H9 (cell line): ENCODE data around the gene COL8A1. TPM values are rescaled to one million over a fixed set of nuclear protein-coding genes. Genes with fewer than 3 reads are reported as not detected.

Experiments used
- DNase-seq: peaks from one replicate; pipeline ENCODE4 v3.0.0-alpha.2; 2017
- H2AFZ ChIP-seq: one replicate; pipeline ENCODE4 v1.6.1; 2013; ENCODE audit warnings: mild to moderate bottlenecking, low read length, control low read depth, moderate library complexity
- H2AK5ac ChIP-seq: 2 replicates; pipeline ENCODE4 v1.6.1; 2013; ENCODE audit warnings: low read length, control low read depth, mixed read lengths; ENCODE audit not compliant: insufficient read length
- H2BK120ac ChIP-seq: one replicate; pipeline ENCODE4 v1.6.1; 2013; ENCODE audit warnings: low read depth, mild to moderate bottlenecking, low read length, control low read depth, inconsistent platforms; ENCODE audit not compliant: poor library complexity, severe bottlenecking
- H2BK12ac ChIP-seq: 2 replicates; pipeline ENCODE4 v1.6.1; 2013; ENCODE audit warnings: low read length, control low read depth, mixed read lengths, low read depth; ENCODE audit not compliant: insufficient read length
- H2BK15ac ChIP-seq: 2 replicates; pipeline ENCODE4 v1.6.1; 2013; ENCODE audit warnings: low read depth, low read length, control low read depth
- H2BK20ac ChIP-seq: one replicate; pipeline ENCODE4 v1.6.1; 2013; ENCODE audit warnings: low read depth, mild to moderate bottlenecking, low read length, control low read depth, inconsistent platforms; ENCODE audit not compliant: poor library complexity, severe bottlenecking
- H2BK5ac ChIP-seq: 2 replicates; pipeline ENCODE4 v1.6.1; 2013; ENCODE audit warnings: low read length, control low read depth, mixed read lengths; ENCODE audit not compliant: insufficient read length
- H3K14ac ChIP-seq: 2 replicates; pipeline ENCODE4 v1.6.1; 2013; ENCODE audit warnings: low read length, control low read depth; ENCODE audit not compliant: insufficient read depth
- H3K18ac ChIP-seq: 2 replicates; pipeline ENCODE4 v1.6.1; 2013; ENCODE audit warnings: low read depth, mild to moderate bottlenecking, mixed read lengths, low read length, control low read depth; ENCODE audit not compliant: insufficient read length
- H3K23ac ChIP-seq: 2 replicates; pipeline ENCODE4 v1.6.1; 2013; ENCODE audit warnings: low read length, control low read depth, mixed read lengths, low read depth; ENCODE audit not compliant: insufficient read length
- H3K23me2 ChIP-seq: 2 replicates; pipeline ENCODE4 v1.6.1; 2013; ENCODE audit warnings: low read depth, mild to moderate bottlenecking, mixed read lengths, low read length, control low read depth; ENCODE audit not compliant: insufficient read length, poor library complexity, severe bottlenecking
- H3K27ac ChIP-seq: 2 replicates; pipeline ENCODE4 v1.5.1; 2013; ENCODE audit warnings: low read length, control low read depth, mixed read lengths, low read depth; ENCODE audit not compliant: insufficient read length
- H3K27me3 ChIP-seq: 2 replicates; pipeline ENCODE4 v1.6.1; 2013; ENCODE audit warnings: low read length, control low read depth, inconsistent platforms; ENCODE audit not compliant: insufficient read depth
- H3K4ac ChIP-seq: 2 replicates; pipeline ENCODE4 v1.6.1; 2013; ENCODE audit warnings: low read depth, mild to moderate bottlenecking, control low read depth, inconsistent platforms, low read length, moderate library complexity
- H3K4me1 ChIP-seq: 2 replicates; pipeline ENCODE4 v1.6.1; 2013; ENCODE audit warnings: low read length, control low read depth, inconsistent platforms; ENCODE audit not compliant: insufficient read depth
- H3K4me2 ChIP-seq: 2 replicates; pipeline ENCODE4 v1.6.1; 2013; ENCODE audit warnings: low read length, control low read depth, mixed read lengths; ENCODE audit not compliant: insufficient read length, insufficient read depth
- H3K56ac ChIP-seq: 2 replicates; pipeline ENCODE4 v1.6.1; 2013; ENCODE audit warnings: low read depth, mild to moderate bottlenecking, mixed read lengths, low read length, control low read depth; ENCODE audit not compliant: insufficient read length
- H3K79me1 ChIP-seq: 2 replicates; pipeline ENCODE4 v1.6.1; 2013; ENCODE audit warnings: low read depth, mild to moderate bottlenecking, moderate library complexity, low read length, control low read depth, inconsistent platforms; ENCODE audit not compliant: insufficient read depth, poor library complexity, severe bottlenecking
- H3K79me2 ChIP-seq: 2 replicates; pipeline ENCODE4 v1.6.1; 2013; ENCODE audit warnings: low read length, control low read depth, inconsistent platforms; ENCODE audit not compliant: insufficient read depth
- H3K9ac ChIP-seq: 2 replicates; pipeline ENCODE4 v1.6.1; 2013; ENCODE audit warnings: low read length, control low read depth, mixed read lengths; ENCODE audit not compliant: insufficient read length; ENCODE audit errors: extremely low read depth
- H3K9me3 ChIP-seq: one replicate; pipeline ENCODE4 v1.6.1; 2013; ENCODE audit warnings: low read depth, low read length, inconsistent platforms; ENCODE audit not compliant: control insufficient read depth
- H3T11ph ChIP-seq: one replicate; pipeline ENCODE4 v1.6.1; 2013; ENCODE audit warnings: mild to moderate bottlenecking, low read length, control low read depth, inconsistent platforms
- H4K20me1 ChIP-seq: one replicate; pipeline ENCODE4 v1.6.1; 2013; ENCODE audit not compliant: control insufficient read depth, insufficient read length, insufficient read depth
- H4K5ac ChIP-seq: 2 replicates; pipeline ENCODE4 v1.6.1; 2013; ENCODE audit warnings: low read depth, mild to moderate bottlenecking, mixed read lengths, low read length, control low read depth; ENCODE audit not compliant: insufficient read length
- H4K8ac ChIP-seq: replicated peaks from 2 replicates; pipeline ENCODE4 v1.6.1; 2013; ENCODE audit warnings: low read length, control low read depth, mixed read lengths, low read depth; ENCODE audit not compliant: insufficient read length
- H4K91ac ChIP-seq: 2 replicates; pipeline ENCODE4 v1.6.1; 2013; ENCODE audit warnings: low read depth, mild to moderate bottlenecking, moderate library complexity, mixed read lengths, low read length, control low read depth; ENCODE audit not compliant: insufficient read length
- H3K27ac Mint-ChIP-seq, 3 experiments: 2 replicates in 2 of 3; 3 replicates in 1 of 3; pipeline ENCODE4 v1.8.0; 2020 to 2021; ENCODE audit warnings: mixed read lengths in 3 of 3, mild to moderate bottlenecking in 1 of 3, moderate library complexity in 1 of 3
- H3K27me3 Mint-ChIP-seq: 2 replicates; pipeline ENCODE4 v1.8.0; 2021; ENCODE audit warnings: low read depth, mild to moderate bottlenecking, moderate library complexity, mixed read lengths
- H3K36me3 Mint-ChIP-seq, 3 experiments: 2 replicates in 2 of 3; 3 replicates in 1 of 3; pipeline ENCODE4 v1.8.0; 2020 to 2021; ENCODE audit warnings: low read depth in 3 of 3, mixed read lengths in 3 of 3; ENCODE audit not compliant: insufficient read depth in 1 of 3
- H3K4me1 Mint-ChIP-seq, 2 experiments: 2 replicates each; pipeline ENCODE4 v1.8.0; 2020; ENCODE audit warnings: mixed read lengths in 2 of 2
- H3K4me3 Mint-ChIP-seq, 2 experiments: 2 replicates in 1 of 2; 3 replicates in 1 of 2; pipeline ENCODE4 v1.8.0; 2020 to 2021; ENCODE audit warnings: mild to moderate bottlenecking in 2 of 2, mixed read lengths in 2 of 2, moderate library complexity in 1 of 2
- H3K9me3 Mint-ChIP-seq, 2 experiments: 2 replicates in 1 of 2; 3 replicates in 1 of 2; pipeline ENCODE4 v1.8.0; 2020; ENCODE audit warnings: mild to moderate bottlenecking in 2 of 2, mixed read lengths in 2 of 2, moderate library complexity in 1 of 2
- WGBS: extraction: QIAGEN DNeasy Blood & Tissue Kit; methylation state at CpG from one replicate; pipeline ENCODE4 v1.1.7; 2013; ENCODE audit warnings: missing lambda C conversion rate, low lambda C conversion rate, mixed read lengths; ENCODE audit not compliant: insufficient read length; ENCODE audit errors: extremely low coverage; 5-methylcytosine and 5-hydroxymethylcytosine counted together
- total RNA-seq: library from RNA; stranded (reverse); gene quantifications from 2 replicates; pipeline ENCODE4 v1.2.1, GENCODE V29; 2021
- TF ChIP-seq, protein P1 (sequence below): fragments of 200-600 bp; sonication (generic); conservative IDR thresholded peaks from 3 replicates; pipeline ENCODE4 v1.8.0; 2021; ENCODE audit warnings: antibody characterized with exemption, mild to moderate bottlenecking

The COL8A1 gene
- total RNA-seq, 1 experiment from 2014 or later, result 0.17 TPM

DNA sequence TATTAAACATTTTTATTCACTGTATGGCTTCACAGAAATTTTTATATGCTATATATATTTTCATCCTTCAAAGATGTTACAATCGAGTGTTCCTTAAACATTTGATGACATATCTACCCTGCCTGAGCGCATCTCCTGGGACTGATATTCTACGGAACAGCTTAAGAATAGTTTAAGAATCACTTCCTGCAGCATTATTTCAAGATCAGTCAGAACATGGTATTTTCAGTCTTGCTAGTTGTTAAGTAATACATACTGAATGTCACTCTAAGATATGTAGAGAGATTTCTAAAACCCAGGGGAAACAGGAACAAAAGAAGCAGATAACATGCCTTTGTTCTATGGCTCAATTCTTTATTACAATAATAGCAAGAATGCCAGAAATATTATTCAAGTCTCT lies 8.7 kb downstream of the COL8A1 start:
- no peak overlapping the region for H3K4me2 ChIP-seq
- peaks cover 6 to 9% of the 10 kb centered on the region in 2 experiments for H3K4me1 Mint-ChIP-seq

More for the DNA sequence above, 8.7 kb downstream of the COL8A1 start:
- H3K9ac ChIP-seq, result no peak overlapping the region
- Mint-ChIP-seq H3K36me3 (no peaks in the 10 kb centered on the region), H3K9me3 (no peaks in the 10 kb centered on the region), H3K4me3 (no peak overlapping the region), H3K27me3 (no peaks in the 10 kb centered on the region), H3K27ac (no peak overlapping the region)
- H4K8ac ChIP-seq, result no peak overlapping the region
- H3K23me2 ChIP-seq, result no peaks in the 10 kb centered on the region
- H2BK20ac ChIP-seq, result no peak overlapping the region
- no peak overlapping the region for H2BK15ac ChIP-seq
- no peak overlapping the region for H2AK5ac ChIP-seq
- no peaks in the 10 kb centered on the region; the same call in 1 of the 2 replicates for H3K4me1 ChIP-seq
- no peak overlapping the region for H3K27ac ChIP-seq
- H4K91ac ChIP-seq, result no peak overlapping the region
- no peak overlapping the region for H3T11ph ChIP-seq
- H2BK120ac ChIP-seq, result no peak overlapping the region
- no peak overlapping the region for H3K56ac ChIP-seq
- no peaks in the 10 kb centered on the region for H3K79me2 ChIP-seq
- TF ChIP-seq, protein P1, sequence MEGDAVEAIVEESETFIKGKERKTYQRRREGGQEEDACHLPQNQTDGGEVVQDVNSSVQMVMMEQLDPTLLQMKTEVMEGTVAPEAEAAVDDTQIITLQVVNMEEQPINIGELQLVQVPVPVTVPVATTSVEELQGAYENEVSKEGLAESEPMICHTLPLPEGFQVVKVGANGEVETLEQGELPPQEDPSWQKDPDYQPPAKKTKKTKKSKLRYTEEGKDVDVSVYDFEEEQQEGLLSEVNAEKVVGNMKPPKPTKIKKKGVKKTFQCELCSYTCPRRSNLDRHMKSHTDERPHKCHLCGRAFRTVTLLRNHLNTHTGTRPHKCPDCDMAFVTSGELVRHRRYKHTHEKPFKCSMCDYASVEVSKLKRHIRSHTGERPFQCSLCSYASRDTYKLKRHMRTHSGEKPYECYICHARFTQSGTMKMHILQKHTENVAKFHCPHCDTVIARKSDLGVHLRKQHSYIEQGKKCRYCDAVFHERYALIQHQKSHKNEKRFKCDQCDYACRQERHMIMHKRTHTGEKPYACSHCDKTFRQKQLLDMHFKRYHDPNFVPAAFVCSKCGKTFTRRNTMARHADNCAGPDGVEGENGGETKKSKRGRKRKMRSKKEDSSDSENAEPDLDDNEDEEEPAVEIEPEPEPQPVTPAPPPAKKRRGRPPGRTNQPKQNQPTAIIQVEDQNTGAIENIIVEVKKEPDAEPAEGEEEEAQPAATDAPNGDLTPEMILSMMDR, result no peak
- no peak overlapping the region for H2AFZ ChIP-seq
- H3K18ac ChIP-seq, result no peak overlapping the region
- H3K79me1 ChIP-seq, result no peaks in the 10 kb centered on the region
- H3K14ac ChIP-seq, result no peak overlapping the region
- no peaks in the 10 kb centered on the region for H3K9me3 ChIP-seq
- no peak overlapping the region for H4K5ac ChIP-seq
- no peaks in the 10 kb centered on the region for H4K20me1 ChIP-seq
- DNase-seq, result no peak
- no peak overlapping the region for H3K4ac ChIP-seq
- no CpG with 5 or more reads among the region's 3 CpGs for WGBS
- H2BK12ac ChIP-seq, result no peak overlapping the region
- H2BK5ac ChIP-seq, result no peak overlapping the region
- no peak overlapping the region for H3K23ac ChIP-seq
- no peaks in the 10 kb centered on the region for H3K27me3 ChIP-seq
